GM18861 (cell line): ENCODE results near the gene EPHA10.
A peak's percentile ranks its signal among the peaks of the same experiment; 100 is the strongest.
"Not testable (repeated sequence)": the region's sequence is repeated elsewhere in the genome, so short reads cannot be mapped to it uniquely, and the experiment has no call there.

Experiments used
- ATAC-seq: cut with Tn5 transposase; IDR thresholded peaks from one replicate; pipeline ENCODE4 v1.9.1; 2021; ENCODE audit not compliant: unreplicated experiment

The EPHA10 gene

DNA sequence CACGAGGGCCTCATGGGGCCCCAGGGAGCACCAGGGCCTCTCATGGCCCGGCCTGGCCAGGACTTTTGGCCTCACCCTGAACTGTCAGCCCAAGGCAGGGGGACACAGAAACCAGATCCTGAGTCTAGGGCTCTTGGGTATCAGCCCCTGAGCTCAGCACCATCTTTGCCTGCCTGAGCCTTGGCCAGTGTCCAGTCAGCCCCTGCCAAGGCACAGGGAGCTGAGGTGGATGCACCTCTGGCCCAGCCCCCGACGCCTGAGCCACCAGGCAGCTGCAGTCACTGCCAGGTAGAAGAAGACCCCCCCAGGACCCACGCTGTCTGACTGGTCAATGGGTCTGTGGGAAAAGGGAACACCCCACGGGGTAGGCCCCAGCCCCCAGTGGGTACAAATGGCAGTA lies 47.3 kb downstream of the EPHA10 start:
- ATAC-seq: no peak

DNA sequence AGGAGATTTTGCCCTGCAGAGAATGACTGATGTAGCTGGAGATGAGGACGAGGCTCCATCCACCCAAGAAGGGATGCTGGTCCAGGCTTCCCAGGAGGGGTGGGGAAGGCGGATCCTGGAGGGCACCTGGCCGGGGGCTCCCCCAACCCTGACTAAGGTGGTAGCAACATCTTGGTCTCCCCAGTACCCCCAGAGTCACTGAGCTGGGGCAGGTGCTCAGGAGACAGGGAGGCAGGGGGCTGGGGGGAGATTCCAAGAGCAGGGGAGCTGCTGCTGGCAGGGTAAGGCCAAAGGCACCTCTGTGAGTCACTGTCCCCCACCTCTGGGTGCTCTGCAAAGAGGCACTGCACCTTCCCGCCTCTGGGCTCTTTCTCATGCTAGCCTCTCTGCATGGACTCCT lies 48.6 kb downstream of the EPHA10 start:
- no peak for ATAC-seq

DNA sequence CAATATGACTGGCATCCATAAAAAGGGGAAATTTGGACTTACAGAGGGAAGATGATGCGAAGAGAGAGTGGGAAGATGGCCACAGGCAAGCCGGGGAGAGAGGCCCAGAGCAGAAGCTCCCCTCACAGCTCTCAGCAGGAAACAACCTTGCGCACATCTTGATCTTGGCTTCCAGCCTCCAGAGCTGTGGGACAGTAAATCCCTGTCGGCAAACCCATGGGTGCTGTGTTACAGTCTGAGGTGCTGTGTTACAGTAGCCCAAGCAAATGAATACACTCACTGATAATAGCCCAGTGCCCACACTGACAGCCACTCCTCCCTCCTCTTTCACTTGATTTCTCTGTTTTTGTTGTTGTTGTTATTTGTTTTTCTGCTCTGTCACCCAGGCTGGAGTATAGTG lies 50.2 kb downstream of the EPHA10 start:
- ATAC-seq: no peak

DNA sequence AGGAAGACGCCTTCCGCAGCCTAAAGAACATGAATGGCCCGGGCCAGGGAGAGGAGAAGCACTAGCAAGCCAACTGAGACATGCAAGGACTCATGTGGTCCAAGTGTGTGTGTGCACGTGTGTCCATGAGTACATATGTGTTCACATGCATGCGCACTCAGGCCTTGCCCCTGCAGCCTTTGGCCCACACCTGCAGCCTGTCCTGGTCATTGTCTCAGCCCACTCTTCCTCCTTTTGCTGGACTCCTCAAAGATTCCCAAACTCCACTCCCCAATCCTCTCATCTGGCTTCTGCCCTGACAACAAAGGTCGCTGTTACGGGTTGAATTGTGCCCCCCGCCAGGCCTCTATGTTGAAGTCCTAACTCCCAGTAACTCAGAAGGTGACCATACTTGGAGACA lies 50.7 kb downstream of the EPHA10 start:
- no peak for ATAC-seq

DNA sequence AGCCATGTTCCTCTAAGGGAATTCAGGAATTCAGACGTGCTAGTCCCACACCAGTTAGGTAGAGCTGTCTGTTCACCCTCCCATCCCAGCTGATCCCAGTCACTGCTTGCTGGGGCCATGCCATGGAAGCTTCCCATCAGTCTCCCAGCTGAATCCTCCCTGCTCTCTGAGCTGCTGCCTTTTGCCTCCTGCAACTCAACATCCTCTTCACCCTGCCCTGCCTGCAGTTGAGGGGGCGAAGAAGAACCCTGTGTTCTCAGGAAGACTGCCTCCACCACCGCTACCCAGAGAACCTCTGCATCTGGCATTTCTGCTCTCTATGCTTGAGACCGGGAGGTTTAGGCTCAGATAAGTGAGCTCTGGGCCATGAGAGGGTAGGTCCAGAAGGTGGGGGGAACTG lies 56.4 kb downstream of the EPHA10 start:
- ATAC-seq: no peak

DNA sequence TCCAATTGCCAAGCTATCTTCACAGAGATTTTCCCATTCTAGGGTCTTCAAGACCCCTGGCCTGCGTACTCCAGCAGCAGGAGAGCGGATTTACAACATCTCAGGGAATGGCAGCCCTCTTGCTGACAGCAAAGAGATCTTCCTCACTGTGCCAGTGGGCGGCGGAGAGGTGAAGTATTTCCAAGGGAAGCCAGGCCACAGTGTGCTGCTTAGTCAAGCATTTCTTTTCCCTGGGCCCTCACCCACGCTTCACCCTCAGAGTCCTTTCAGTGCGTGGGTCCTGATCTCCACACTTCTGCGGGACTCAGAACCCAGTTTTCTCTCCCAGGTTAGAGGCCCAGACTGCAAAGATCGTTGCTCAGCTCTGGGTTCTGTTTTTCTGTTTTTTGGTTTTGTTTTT lies 59.5 kb downstream of the EPHA10 start:
- ATAC-seq: no peak

DNA sequence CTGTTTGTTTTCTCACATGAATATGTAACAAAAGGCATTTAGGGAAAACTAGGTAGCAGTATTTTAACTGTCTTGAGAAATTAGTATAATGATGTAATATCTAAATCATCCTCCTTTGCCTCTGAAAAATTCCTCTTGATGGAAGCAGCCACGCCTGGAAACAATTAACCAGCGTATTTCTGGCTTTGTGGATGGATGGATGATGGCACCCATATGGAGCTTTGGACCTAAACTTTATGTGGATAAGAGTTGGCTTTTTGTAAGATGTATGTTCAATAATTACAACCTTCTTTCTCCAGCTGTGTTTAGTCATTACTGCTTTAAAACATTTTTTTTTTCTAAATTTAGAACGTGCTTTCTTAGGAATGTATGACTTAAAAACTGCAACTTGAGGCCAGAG lies 60.0 kb downstream of the EPHA10 start:
- no peak for ATAC-seq

DNA sequence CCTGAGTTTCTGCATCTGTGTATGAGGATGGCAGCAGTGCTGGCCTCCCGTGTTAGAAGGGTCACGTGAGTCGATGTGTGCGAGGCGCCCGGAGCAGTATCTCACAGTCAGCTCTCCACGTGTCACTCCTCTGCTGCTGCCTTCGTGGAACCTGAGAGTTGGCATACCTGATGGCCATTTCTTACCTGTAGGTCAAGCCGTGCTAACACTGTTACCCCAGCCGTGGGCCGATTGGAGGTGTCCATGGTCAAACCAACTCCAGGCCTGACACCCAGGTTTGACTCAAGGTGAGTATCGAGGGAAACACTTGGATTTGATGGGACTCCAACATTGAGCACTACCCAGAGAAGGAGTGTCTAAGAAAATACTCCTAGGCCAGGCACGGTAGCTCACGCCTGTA lies 61.9 kb downstream of the EPHA10 start:
- no peak for ATAC-seq

DNA sequence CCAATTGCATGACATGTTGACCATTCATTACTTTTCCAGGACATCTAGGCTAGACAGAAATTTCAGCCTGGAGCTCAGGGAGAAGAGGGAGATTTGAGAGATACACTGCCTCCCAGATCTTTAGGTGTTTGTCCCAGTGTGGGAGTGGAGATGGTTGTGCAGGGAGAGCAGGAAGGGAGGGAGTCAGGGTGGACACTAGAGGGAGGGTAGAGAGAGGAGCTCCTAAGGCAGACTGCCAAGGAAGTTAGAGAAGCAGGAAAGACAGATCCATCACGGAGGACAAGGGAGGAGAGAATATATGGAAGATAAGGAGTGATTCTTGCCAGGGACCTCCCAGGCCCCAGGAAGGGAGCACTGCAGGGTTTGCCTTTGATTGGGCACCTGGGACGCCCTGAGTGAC lies 63.9 kb downstream of the EPHA10 start:
- ATAC-seq: no peak

DNA sequence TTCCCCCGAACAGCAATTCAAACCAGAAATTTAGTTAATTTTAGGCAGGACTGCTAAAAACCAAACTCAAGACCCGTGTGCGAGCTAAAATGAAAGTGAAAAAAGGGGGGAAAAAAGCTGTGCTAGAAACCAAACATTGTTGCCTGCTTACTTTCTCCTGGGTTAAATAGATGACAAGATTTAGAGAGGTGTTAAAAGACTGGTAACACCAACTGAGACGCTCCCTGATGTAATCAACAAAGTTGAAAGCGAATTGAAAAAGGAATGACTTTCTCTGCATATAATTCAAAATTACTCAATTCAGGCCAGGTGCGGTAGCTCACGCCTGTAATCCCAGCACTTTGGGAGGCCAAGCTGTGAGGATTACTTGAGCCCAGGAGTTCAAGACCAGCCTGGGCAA lies 65.8 kb downstream of the EPHA10 start:
- no peak for ATAC-seq

DNA sequence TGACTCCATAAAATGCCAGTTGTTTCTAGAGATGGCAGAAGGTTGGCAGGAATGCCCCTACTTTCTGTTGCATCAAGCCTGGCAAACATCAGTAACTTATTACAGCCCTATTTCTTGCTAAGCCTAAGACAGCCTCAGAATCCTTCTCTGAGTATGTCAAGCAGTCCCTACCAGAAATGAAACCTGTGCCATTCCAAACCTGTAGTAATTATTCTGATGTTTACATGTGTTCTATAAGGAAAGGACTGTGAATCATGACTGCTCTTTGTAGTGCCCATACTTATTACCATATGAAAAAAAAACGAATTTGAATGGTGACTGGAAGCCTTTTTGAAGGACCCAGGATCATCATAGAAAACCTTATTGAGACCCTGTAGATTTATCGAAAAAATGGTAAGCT lies 67.2 kb downstream of the EPHA10 start:
- no peak for ATAC-seq

DNA sequence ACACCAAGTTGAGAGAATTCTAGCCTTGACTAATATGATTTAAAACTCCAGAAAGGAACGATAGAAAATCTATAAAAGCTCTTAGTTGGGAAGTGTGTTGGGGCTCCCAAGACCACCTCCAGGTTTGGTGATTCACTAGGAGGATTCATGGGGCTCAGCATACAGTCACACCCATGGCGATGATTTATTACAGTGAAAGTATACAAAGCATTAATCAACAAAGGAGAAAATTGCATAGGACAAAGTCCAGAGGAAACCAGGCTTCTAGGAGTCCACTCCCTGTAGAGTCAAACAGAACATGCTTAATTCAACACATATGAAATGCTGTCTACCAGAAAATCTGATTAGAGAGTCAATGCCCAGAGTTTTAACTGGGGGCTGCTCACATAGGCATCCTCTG lies 67.8 kb downstream of the EPHA10 start:
- no peak for ATAC-seq

DNA sequence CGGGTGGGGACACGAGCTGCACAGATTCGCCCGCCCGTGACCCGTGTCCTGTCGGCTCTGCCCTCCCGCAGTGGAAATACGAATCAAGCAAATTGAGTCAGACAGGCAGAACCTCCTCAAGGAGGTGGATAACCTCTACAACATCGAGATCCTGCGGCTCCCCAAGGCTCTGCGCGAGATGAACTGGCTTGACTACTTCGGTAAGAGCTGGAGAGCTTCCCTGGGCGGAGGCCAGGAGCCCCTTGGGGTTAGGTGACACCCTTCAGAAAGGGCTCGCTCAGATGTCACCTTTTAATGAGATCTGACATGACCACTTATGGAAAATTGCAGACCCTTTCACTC lies 72.1 kb downstream of the EPHA10 start:
- no peak for ATAC-seq

DNA sequence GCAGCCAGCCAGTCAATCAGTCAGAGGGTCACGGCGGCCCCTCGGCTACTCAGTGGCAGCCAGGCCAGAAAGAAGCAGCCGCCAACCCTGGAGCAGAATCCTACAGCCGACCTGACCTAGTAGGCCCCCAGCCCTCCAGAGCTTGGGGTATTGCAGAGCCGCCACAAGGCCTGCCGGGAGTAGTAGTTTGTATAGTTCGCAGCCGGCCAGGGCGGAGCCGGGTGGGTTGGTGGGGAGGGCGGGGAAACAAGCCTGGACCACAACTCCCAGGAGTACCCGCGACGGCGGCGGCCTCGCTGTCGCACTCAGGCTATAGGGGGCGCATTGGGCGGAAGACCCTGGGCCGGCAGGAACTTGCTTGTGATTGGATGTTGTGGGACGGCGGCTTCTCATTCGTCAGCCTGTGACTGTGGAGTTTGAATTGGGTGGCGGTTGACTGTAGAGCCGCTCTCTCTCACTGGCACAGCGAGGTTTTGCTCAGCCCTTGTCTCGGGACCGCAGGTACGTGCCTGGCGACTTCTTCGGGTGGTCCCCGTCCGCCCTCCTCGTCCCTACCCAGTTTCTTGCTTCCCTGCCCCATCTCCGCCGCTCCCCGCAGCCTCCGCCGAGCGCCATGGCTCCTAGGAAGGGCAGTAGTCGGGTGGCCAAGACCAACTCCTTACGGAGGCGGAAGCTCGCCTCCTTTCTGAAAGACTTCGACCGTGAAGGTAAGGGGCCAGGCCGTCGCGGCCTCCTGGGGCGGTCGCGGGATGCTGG lies 72.7 kb downstream of the EPHA10 start, which contains the start of gene CDCA8:
CDCA8 (plus strand) TSS at position 439 of the 756 bp plus-strand sequence; CDS start at position 614, 175 bp downstream.
- ATAC-seq: peak; percentile 66

DNA sequence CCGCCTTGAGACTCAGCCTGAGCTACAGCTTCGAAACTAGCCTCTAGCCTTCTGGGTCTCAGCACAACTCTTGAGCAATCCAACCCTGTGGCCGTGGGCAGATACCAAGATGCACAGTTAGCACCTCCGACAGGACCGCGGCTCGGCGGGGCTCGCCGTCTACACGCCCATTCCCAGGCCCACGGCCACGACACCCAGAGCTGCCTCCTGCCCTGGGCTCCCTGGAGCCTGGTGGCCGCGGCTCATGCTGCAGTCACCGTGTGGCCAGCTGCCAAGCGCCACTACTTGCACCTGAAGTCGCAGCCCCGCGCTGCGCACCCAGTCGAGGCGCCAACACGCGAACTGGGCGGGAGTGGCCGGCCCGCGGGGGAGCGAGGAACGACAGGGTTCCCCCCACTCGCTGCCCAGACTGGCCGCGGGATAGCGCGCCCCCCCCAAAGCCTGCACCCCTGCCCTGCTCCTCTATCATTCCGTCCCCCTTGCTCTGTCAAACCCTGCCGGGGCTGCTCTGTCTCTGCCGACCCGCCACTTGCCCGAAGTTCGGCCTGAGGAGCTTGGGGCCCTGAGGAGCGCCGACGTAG lies 73.3 kb downstream of the EPHA10 start:
- ATAC-seq: no peak

DNA sequence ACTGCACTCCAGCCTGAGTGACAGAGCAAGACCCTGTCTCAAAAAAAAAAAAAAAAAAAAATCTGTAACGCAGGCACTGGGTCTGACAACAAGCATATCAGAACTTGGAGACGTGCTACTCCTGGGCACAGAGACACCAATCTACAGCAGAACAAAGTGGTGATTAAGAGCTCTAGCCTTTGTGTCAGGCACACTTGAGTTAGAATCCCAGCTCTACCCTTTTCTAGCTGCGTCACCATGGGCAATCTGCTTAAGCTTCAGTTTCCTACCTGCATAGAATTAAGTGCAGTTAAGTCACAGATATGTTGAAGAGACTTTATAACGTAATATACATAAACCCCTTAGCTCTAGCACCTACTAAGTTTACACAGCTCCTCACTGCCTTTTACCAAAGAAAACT lies 76.0 kb downstream of the EPHA10 start:
- ATAC-seq: no peak

DNA sequence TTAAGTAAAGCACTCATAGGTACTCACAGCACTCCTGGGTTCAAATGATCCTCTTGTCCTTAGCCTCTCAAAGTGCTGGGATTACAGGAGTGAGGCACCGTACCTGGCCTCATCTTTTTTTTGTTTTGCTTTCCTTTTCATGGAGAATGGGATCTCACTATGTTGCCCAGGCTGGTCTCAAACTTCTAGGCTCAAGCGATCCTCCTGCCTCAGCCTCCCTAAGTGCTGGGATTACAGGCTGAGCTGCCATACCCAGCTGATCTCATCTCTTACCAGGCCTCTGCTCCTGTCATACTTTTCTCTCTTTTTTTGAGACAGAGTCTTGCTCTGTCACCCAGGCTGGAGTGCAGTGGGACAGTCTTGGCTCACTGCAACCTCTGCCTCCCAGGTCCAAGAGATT lies 77.2 kb downstream of the EPHA10 start:
- not testable (repeated sequence) for ATAC-seq

DNA sequence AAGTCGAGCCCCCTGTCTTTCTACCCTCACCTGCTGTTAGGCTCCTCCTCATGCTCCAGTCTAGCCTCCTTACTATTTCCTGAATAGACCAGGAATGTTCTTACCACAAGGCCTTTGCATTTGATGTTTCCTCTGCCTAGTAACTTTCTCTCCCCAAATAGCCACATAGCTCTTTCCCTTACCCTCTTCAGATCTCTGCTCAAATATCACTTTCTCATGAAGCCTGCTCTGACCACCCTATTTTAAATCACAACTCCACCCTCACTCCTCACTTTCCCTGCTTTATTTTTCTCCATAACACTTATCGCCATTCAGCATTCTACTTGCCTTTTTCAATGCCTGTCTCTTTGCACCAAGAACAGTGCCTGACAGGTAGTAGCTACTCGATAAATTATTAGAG lies 79.2 kb downstream of the EPHA10 start:
- ATAC-seq: no peak

DNA sequence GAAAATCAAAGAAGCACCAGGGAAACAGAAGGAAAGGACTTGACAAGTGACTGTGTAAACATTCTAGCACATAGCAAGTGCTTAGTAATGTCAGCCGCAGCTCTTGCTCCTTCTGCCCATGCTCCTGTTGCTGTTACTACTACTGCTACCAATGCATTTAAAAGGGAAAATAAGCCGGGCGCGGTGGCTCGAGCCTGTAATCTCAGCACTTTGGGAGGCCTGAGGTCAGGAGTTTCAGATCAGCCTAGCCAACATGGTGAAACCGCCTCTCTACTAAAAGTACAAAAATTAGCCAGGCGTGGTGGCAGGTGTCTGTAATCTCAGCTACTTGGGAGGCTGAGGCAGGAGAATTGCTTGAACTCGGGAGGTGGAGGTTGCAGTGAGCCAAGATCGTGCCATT lies 80.7 kb downstream of the EPHA10 start:
- not testable (repeated sequence) for ATAC-seq

DNA sequence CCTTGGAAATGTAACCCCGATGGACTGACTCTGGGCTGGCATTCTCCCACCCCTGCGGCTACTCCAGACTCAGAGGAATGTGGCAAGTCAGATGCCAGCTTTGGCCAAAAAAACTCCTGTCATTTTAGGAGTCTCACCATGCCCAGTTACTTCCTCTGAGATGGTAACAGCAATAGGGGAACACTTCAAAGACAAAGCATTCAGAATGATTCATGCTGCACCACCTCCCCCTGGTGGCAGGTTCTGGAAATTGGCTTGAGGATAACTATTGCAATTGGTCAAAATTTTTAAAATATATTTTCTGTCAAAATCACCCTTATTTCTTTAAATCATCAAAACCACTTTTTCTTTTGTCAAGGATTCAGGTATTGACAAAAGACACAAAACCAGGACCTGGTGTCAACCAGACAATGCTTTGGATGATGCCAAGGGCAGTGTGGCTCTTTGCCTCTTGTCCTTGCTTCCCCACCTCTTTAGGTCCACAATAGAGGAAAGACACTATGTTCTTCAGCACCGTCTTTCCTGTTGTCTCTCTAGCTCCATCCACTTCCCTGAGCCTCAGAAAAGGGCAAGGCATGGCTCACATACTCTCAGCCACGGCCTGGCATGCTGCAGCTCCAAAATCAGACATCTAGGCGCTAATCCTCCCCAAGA lies 82.5 kb downstream of the EPHA10 start:
- no peak for ATAC-seq

DNA sequence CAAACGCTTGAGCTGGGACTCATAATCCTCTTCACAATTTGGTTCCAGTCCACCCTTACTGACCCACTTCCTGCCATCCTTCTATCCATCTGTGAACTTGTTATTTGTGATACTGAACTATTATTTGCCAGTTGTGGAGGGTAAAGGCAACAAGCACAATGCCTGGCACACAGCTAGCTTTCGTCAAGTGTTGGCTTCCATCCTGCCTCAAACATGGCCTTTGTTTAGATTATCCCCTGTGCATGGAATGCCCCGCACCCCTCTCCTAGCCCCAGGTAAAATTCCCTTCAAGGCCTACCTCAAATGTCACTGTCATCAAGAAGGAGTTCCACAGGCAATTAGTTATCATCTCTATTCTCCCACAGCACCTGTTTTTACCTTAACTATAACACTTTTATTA lies 84.0 kb downstream of the EPHA10 start:
- ATAC-seq: no peak

DNA sequence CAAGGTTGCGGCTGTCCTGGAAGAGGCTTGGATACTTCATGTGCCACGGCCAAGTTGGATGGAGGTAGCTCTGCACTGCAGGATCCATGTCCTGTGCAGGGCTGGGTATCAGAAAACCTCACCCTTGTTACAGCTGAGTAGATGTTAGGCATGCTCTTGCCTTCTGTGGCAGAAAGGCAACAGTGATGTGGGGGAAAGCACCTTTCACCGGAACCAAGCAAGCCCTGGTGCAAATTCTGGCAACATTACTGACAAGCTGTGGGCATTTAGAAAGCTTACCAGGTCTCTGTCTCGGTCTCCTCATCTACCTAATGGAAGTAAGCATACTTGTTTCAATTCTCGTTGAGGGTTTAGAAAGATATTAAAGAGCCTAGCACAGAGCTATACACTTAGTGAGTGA lies 87.1 kb downstream of the EPHA10 start:
- no peak for ATAC-seq

DNA sequence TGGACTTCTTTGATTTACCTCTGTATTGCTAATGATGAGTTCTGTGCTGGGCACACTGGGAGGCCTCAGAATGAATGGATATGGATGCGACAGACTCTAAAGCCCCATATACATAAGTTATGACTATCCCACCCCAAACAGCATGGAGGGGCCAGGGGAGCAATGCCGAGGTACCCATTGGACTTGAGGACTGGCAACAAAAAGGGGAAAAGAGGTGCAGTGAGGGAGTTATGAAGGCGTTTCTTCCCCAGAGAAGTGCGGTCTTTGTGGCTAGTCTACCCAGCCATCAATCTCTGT lies 87.8 kb downstream of the EPHA10 start:
- ATAC-seq: no peak
